Keratinocyte (primary cell): ENCODE results near the gene MRPL49. TPM values are rescaled to one million over a fixed set of nuclear protein-coding genes. Genes with fewer than 3 reads are reported as not detected.

ENCODE experiments used
- DNase-seq: peaks from one replicate; pipeline ENCODE4 v3.0.0-alpha.2; 2011; ENCODE audit warnings: low read depth, missing footprints, low spot score
- FAIRE-seq: peaks from 2 replicates; lab custom pipeline; 2011; peaks lifted over from hg19 to GRCh38; lab: Jason Lieb, UNC
- H2AFZ ChIP-seq: 2 replicates; pipeline ENCODE4 v1.6.0; 2012; ENCODE audit warnings: low read length, control low read depth, inconsistent platforms; ENCODE audit not compliant: control insufficient read depth
- H3K27ac ChIP-seq: 2 replicates; pipeline ENCODE4 v1.5.1; 2011; ENCODE audit warnings: low read length; ENCODE audit not compliant: control insufficient read depth, insufficient read depth
- H3K27me3 ChIP-seq: 3 replicates; pipeline ENCODE4 v1.6.0; 2011; ENCODE audit warnings: low read length; ENCODE audit not compliant: control insufficient read depth, insufficient read depth; ENCODE audit errors: extremely low read depth
- H3K36me3 ChIP-seq, 2 experiments: 2 replicates in 1 of 2; 3 replicates in 1 of 2; pipeline ENCODE4 v1.5.1; 2011; ENCODE audit warnings: low read length in 2 of 2, mild to moderate bottlenecking in 1 of 2; ENCODE audit not compliant: control insufficient read depth in 2 of 2, insufficient read depth in 2 of 2; ENCODE audit errors: extremely low read depth in 1 of 2
- H3K4me1 ChIP-seq: 3 replicates; pipeline ENCODE4 v1.5.1; 2011; ENCODE audit warnings: low read length; ENCODE audit not compliant: control insufficient read depth, insufficient read depth; ENCODE audit errors: extremely low read depth
- H3K4me2 ChIP-seq: 3 replicates; pipeline ENCODE4 v1.6.0; 2011; ENCODE audit warnings: low read depth, low read length; ENCODE audit not compliant: control insufficient read depth, insufficient read depth; ENCODE audit errors: extremely low read depth
- H3K4me3 ChIP-seq, 3 experiments: fragments of 200-600 bp in 1 of 3; sonication (generic) in 1 of 3; 2 replicates in 2 of 3; 3 replicates in 1 of 3; pipeline ENCODE4 v1.5.1; 2011 to 2016; ENCODE audit warnings: low read length in 3 of 3, mild to moderate bottlenecking in 3 of 3, control low read depth in 2 of 3, inconsistent platforms in 1 of 3, low read depth in 1 of 3, mixed read lengths in 1 of 3, mixed run types in 1 of 3, moderate library complexity in 1 of 3; ENCODE audit not compliant: control insufficient read depth in 2 of 3, insufficient read depth in 2 of 3; ENCODE audit errors: extremely low read depth in 1 of 3
- H3K79me2 ChIP-seq: 2 replicates; pipeline ENCODE4 v1.6.0; 2012; ENCODE audit warnings: low read length; ENCODE audit not compliant: control insufficient read depth, insufficient read depth
- H3K9ac ChIP-seq: 3 replicates; pipeline ENCODE4 v1.6.0; 2011; ENCODE audit warnings: low read length; ENCODE audit not compliant: control insufficient read depth, insufficient read depth; ENCODE audit errors: extremely low read depth
- H3K9me1 ChIP-seq: 3 replicates; pipeline ENCODE4 v1.6.0; 2011; ENCODE audit warnings: low read length; ENCODE audit not compliant: control insufficient read depth, insufficient read depth; ENCODE audit errors: extremely low read depth
- H3K9me3 ChIP-seq: 2 replicates; pipeline ENCODE4 v1.5.1; 2012; ENCODE audit warnings: low read depth, low read length; ENCODE audit not compliant: control insufficient read depth
- H4K20me1 ChIP-seq: 3 replicates; pipeline ENCODE4 v1.6.0; 2011; ENCODE audit warnings: low read length; ENCODE audit not compliant: control insufficient read depth, insufficient read depth; ENCODE audit errors: extremely low read depth
- EZH2 ChIP-seq: IDR thresholded peaks from one replicate; pipeline ENCODE4 v1.6.1; 2012; ENCODE audit warnings: inconsistent platforms, mild to moderate bottlenecking, low read length, moderate library complexity
- dilution Hi-C: fragments of 300-500 bp; cut with MboI; formaldehyde crosslinking; loops from one replicate; pipeline ENCODE4 v1.7.0; 2020; ENCODE audit warnings: low sequenced_read_pairs; ENCODE audit not compliant: extremely low pct_ligation_motif_present
- polyA plus RNA-seq, 5 experiments: library from polyadenylated mRNA; depleted of rRNA in 3 of 5; stranded (reverse) in 3 of 5; stranded (forward) in 1 of 5; unstranded in 1 of 5; fragments of >200 nt; gene quantifications; 1 replicate in 1 of 5; 2 replicates in 3 of 5; 3 replicates in 1 of 5; pipeline versions ENCODE4 v1.2.1 to v1.2.3, GENCODE V29; 2011 to 2012; ENCODE audit warnings: missing spikeins in 2 of 5, low read depth in 1 of 5, low replicate concordance in 1 of 5
- TF ChIP-seq, protein P1 (sequence below), 3 experiments: IDR thresholded peaks in 1 of 3; conservative IDR thresholded peaks in 1 of 3; optimal IDR thresholded peaks in 1 of 3; 2 replicates in 2 of 3; 3 replicates in 1 of 3; pipeline versions ENCODE3 to v1.5.1; 2011; ENCODE audit warnings: low read length in 3 of 3, mild to moderate bottlenecking in 3 of 3, moderate library complexity in 2 of 3, control low read depth in 1 of 3, inconsistent platforms in 1 of 3; ENCODE audit not compliant: insufficient read depth in 2 of 3; ENCODE audit errors: extremely low read depth in 1 of 3

The MRPL49 gene
- polyA plus RNA-seq, 1 donor (not counting 4 experiments of a cell fraction or from before 2014, with no cell fraction given) = 49.6 TPM

DNA sequence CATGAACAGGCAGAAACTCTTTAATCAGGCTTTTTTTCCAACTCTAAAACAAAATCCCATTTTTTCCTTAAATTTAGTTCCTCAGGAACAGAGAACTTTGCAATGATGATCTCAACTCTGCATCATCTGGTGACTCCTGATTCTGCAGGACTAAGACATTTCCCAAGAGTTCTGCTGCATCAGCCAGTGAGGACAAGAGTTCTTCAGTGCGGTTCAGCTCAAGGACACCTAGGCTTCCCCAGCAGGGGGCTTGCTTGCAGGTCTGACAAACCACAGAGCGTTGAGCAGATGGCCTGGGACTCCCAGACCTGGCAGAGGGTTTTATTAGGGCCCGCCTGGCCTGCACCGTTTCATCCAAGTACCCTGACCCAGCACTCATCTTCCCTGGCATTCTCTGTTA lies 44.7 kb upstream of the MRPL49 start:
- Histone ChIP-seq H3K4me3 (no peak overlapping the region), H3K9ac (no peak overlapping the region), H2AFZ (no peak overlapping the region), H3K27ac (no peak overlapping the region), H3K79me2 (peaks cover 32% of the 10 kb centered on the region), H3K9me1 (peaks cover 3% of the 10 kb centered on the region), H3K4me1 (peaks cover 14% of the 10 kb centered on the region), H3K4me2 (no peak overlapping the region), H3K9me3 (no peaks in the 10 kb centered on the region), H4K20me1 (no peaks in the 10 kb centered on the region), H3K27me3 (no peaks in the 10 kb centered on the region), H3K36me3 (peaks cover 0 to 31% of the 10 kb centered on the region in 2 experiments)
- dilution Hi-C loops = no loop called here
- no peak for DNase-seq
- TF ChIP-seq, protein P1, sequence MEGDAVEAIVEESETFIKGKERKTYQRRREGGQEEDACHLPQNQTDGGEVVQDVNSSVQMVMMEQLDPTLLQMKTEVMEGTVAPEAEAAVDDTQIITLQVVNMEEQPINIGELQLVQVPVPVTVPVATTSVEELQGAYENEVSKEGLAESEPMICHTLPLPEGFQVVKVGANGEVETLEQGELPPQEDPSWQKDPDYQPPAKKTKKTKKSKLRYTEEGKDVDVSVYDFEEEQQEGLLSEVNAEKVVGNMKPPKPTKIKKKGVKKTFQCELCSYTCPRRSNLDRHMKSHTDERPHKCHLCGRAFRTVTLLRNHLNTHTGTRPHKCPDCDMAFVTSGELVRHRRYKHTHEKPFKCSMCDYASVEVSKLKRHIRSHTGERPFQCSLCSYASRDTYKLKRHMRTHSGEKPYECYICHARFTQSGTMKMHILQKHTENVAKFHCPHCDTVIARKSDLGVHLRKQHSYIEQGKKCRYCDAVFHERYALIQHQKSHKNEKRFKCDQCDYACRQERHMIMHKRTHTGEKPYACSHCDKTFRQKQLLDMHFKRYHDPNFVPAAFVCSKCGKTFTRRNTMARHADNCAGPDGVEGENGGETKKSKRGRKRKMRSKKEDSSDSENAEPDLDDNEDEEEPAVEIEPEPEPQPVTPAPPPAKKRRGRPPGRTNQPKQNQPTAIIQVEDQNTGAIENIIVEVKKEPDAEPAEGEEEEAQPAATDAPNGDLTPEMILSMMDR (optimal IDR thresholded peaks at IDR 0.05 in 1 of 3, IDR thresholded peaks at IDR 0.05 in 1 of 3, conservative IDR thresholded peaks at IDR 0.05 in 1 of 3; ENCODE audit: extremely low read depth in 1 of 3, insufficient read depth in 2 of 3, low read length in 3 of 3) = no peak
- no peak for TF ChIP-seq EZH2
- no peak for FAIRE-seq

- Histone ChIP-seq H3K79me2 (peaks cover 39% of the 10 kb centered on the region), H3K4me3 (no peak overlapping the region), H4K20me1 (no peaks in the 10 kb centered on the region), H3K4me1 (peaks cover 20% of the 10 kb centered on the region), H3K9me3 (no peaks in the 10 kb centered on the region), H3K9ac (no peak overlapping the region), H2AFZ (peak overlapping the region; percentile 41), H3K4me2 (no peak overlapping the region), H3K27me3 (no peaks in the 10 kb centered on the region), H3K36me3 (peaks cover 0 to 31% of the 10 kb centered on the region in 2 experiments), H3K9me1 (peaks cover 3% of the 10 kb centered on the region), H3K27ac (no peak overlapping the region)
- TF ChIP-seq EZH2 = no peak
- TF ChIP-seq, protein P1 (optimal IDR thresholded peaks at IDR 0.05 in 1 of 3, IDR thresholded peaks at IDR 0.05 in 1 of 3, conservative IDR thresholded peaks at IDR 0.05 in 1 of 3; ENCODE audit: extremely low read depth in 1 of 3, insufficient read depth in 2 of 3, low read length in 3 of 3) = peak; percentile 83 to 86 (median 85)
- dilution Hi-C loops = no loop called here
- no peak for FAIRE-seq
- DNase-seq = no peak
These were observed 44.0 kb upstream of the MRPL49 start for GRCh38 chr11:65078151-65078550.
